Measurements from ENCODE around the gene KIAA0319L. TPM values are rescaled to one million over a fixed set of nuclear protein-coding genes. Genes with fewer than 3 reads are reported as not detected.

The KIAA0319L gene
- total RNA-seq, 1 experiment from 2014 or later: 70.0 TPM

GRCh38 chr1:35580949-35581388, 23.8 kb upstream of the KIAA0319L start:
- ATAC-seq (no peak), DNase-seq (ENCODE audit: low spot score) (no peak)
- Mint-ChIP-seq H3K27ac (no peak overlapping the region), H3K4me1 (peaks cover 17% of the 10 kb centered on the region), H3K4me3 (no peak overlapping the region), H3K27me3 (ENCODE audit: low read depth) (peaks cover 44% of the 10 kb centered on the region), H3K9me3 (no peaks in the 10 kb centered on the region), H3K36me3 (no peaks in the 10 kb centered on the region)
- ChIA-PET POLR2A (no interaction called here), CTCF (interaction anchor here (1.7 kb wide), 1 partner anchor 135 kb away, joined by 5 read pairs; no protein-coding TSS in a partner anchor)
- TF ChIP-seq TCF7 (CRISPR knock-in tag; IDR thresholded peaks at IDR 0.05; ENCODE audit: low read depth): no peak
- TF ChIP-seq EMX1 (CRISPR knock-in tag; IDR thresholded peaks at IDR 0.05): no peak
- no peak for TF ChIP-seq ATF1 (CRISPR knock-in tag; IDR thresholded peaks at IDR 0.05)
- no peak for TF ChIP-seq FOXP1 (CRISPR knock-in tag; IDR thresholded peaks at IDR 0.05; ENCODE audit: borderline replicate concordance)
- no peak for TF ChIP-seq AFF4 (CRISPR knock-in tag; IDR thresholded peaks at IDR 0.05; ENCODE audit: borderline replicate concordance)
- no peak for TF ChIP-seq TP53 (CRISPR knock-in tag; IDR thresholded peaks at IDR 0.05)
- no peak for TF ChIP-seq ZNF671 (CRISPR knock-in tag; IDR thresholded peaks at IDR 0.05)
- TF ChIP-seq GRHL2 (CRISPR knock-in tag; IDR thresholded peaks at IDR 0.05; ENCODE audit: insufficient replicate concordance, severe bottlenecking): no peak
- TF ChIP-seq ZBTB21 (CRISPR knock-in tag; IDR thresholded peaks at IDR 0.05; ENCODE audit: borderline replicate concordance): no peak
- no peak for TF ChIP-seq ZNF219 (CRISPR knock-in tag; IDR thresholded peaks at IDR 0.05; ENCODE audit: borderline replicate concordance)
- TF ChIP-seq AR (CRISPR knock-in tag; IDR thresholded peaks at IDR 0.05): no peak
- TF ChIP-seq RELA (CRISPR knock-in tag; IDR thresholded peaks at IDR 0.05; ENCODE audit: borderline replicate concordance): no peak
- no peak for TF ChIP-seq ATF2 (CRISPR knock-in tag; IDR thresholded peaks at IDR 0.05; ENCODE audit: borderline replicate concordance, low read depth)
- no peak for TF ChIP-seq IRF2 (CRISPR knock-in tag; IDR thresholded peaks at IDR 0.05; ENCODE audit: borderline replicate concordance, low read depth)
- no peak for TF ChIP-seq MXD4 (CRISPR knock-in tag; IDR thresholded peaks at IDR 0.05; ENCODE audit: borderline replicate concordance)
- TF ChIP-seq ZSCAN18 (CRISPR knock-in tag; IDR thresholded peaks at IDR 0.05): no peak
- TF ChIP-seq ZNF281 (CRISPR knock-in tag; IDR thresholded peaks at IDR 0.05): no peak
- no peak for TF ChIP-seq GABPB1 (CRISPR knock-in tag; IDR thresholded peaks at IDR 0.05)
- no peak for TF ChIP-seq ZNF121 (CRISPR knock-in tag; IDR thresholded peaks at IDR 0.05)
- TF ChIP-seq SMAD4 (CRISPR knock-in tag; IDR thresholded peaks at IDR 0.05): no peak
